ENCODE results near the gene ABHD17A. TPM values are rescaled to one million over a fixed set of nuclear protein-coding genes. Genes with fewer than 3 reads are reported as not detected.

Gene ABHD17A
- total RNA-seq, 1 experiment from 2014 or later = 102 TPM

DNA sequence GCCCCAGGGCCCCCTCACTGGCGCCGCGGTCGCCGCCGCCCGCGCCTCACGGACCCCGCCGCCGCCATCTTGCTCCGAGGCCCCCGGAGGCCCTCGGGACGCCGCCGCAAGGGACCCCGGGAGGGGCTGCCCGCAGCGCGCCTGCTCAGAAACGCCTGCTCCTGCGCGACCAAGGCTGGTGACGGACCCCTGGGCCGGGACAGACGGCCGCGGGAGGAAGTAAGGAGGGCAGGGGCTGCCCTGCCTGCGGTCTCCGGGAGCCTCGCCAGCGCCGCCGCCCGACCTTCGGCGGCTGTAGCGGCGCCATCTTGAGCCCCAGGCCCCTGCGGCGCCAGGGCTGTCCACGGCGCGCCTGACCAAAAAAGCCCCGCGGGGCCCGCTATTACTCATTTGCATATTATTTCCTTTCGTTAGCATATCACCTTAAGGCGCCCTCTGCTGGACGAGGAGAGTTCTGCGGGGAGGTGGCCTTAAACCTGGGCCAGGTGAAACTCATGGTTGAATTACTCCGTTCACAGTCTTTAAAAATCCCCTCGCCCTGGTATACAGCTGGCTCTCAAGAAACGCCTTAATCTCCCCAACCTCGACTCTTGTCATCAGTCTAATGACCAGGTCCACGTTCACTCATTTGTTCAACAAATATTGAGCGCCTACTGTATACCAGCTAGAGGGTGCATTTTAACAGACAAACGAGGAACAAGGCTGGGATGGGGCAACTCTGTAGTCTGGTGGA lies 36.7 kb downstream of the ABHD17A start, which contains the start of gene REXO1:
Gene REXO1, minus strand, starts transcription at position 85 of the 733 bp plus-strand sequence. CDS start 125 bp downstream, outside the sequence.
- ChIA-PET CTCF (no interaction called here), POLR2A (ENCODE audit: unreplicated experiment) (no interaction called here)
- DNase-seq (peak; percentile 95), ATAC-seq (peak; percentile 69)
- Histone ChIP-seq H3K4me3 (ENCODE audit: low read length) (peak within 1 kb of the TSS; percentile 86), H3K4me1 (ENCODE audit: insufficient read depth, low read length) (peaks cover 8% of the 10 kb centered on the region), H3K36me3 (ENCODE audit: low read depth, low read length) (no peaks in the 10 kb centered on the region), H3K79me2 (ENCODE audit: low read length) (peaks cover 52% of the 10 kb centered on the region), H4K20me1 (ENCODE audit: low read length) (peaks cover 12% of the 10 kb centered on the region; the same call in 1 of the 2 replicates), H3K27ac (ENCODE audit: low read length) (peak within 1 kb of the TSS; percentile 92), H3K9me2 (replicated peaks; ENCODE audit: low read length) (no peaks in the 10 kb centered on the region), H3K9me3 (ENCODE audit: low read length) (no peaks in the 10 kb centered on the region), H3K4me2 (ENCODE audit: low read length) (peak within 1 kb of the TSS; percentile 85), H3F3A (ENCODE audit: low read length, unreplicated experiment) (no peaks in the 10 kb centered on the region), H2AFZ (ENCODE audit: low read length) (peak within 1 kb of the TSS; percentile 81; the same call in 1 of the 2 replicates), H3K9ac (ENCODE audit: low read length) (peak within 1 kb of the TSS; percentile 98), H3K27me3 (ENCODE audit: low read length) (no peaks in the 10 kb centered on the region)
- TF ChIP-seq EZH2phosphoT487 (IDR thresholded peaks at IDR 0.05; ENCODE audit: borderline replicate concordance, low read length) = no peak
- TF ChIP-seq EZH2 (IDR thresholded peaks at IDR 0.05; ENCODE audit: low read length, unreplicated experiment) = no peak
- TF ChIP-seq, protein P1, sequence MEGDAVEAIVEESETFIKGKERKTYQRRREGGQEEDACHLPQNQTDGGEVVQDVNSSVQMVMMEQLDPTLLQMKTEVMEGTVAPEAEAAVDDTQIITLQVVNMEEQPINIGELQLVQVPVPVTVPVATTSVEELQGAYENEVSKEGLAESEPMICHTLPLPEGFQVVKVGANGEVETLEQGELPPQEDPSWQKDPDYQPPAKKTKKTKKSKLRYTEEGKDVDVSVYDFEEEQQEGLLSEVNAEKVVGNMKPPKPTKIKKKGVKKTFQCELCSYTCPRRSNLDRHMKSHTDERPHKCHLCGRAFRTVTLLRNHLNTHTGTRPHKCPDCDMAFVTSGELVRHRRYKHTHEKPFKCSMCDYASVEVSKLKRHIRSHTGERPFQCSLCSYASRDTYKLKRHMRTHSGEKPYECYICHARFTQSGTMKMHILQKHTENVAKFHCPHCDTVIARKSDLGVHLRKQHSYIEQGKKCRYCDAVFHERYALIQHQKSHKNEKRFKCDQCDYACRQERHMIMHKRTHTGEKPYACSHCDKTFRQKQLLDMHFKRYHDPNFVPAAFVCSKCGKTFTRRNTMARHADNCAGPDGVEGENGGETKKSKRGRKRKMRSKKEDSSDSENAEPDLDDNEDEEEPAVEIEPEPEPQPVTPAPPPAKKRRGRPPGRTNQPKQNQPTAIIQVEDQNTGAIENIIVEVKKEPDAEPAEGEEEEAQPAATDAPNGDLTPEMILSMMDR (conservative IDR thresholded peaks at IDR 0.05; ENCODE audit: low read depth, low read length) = peak; percentile 79
- intact Hi-C loops (cut with micrococcal nuclease) = no loop called here
- no TSS peak for BruUV-seq (replicated peaks)

DNA sequence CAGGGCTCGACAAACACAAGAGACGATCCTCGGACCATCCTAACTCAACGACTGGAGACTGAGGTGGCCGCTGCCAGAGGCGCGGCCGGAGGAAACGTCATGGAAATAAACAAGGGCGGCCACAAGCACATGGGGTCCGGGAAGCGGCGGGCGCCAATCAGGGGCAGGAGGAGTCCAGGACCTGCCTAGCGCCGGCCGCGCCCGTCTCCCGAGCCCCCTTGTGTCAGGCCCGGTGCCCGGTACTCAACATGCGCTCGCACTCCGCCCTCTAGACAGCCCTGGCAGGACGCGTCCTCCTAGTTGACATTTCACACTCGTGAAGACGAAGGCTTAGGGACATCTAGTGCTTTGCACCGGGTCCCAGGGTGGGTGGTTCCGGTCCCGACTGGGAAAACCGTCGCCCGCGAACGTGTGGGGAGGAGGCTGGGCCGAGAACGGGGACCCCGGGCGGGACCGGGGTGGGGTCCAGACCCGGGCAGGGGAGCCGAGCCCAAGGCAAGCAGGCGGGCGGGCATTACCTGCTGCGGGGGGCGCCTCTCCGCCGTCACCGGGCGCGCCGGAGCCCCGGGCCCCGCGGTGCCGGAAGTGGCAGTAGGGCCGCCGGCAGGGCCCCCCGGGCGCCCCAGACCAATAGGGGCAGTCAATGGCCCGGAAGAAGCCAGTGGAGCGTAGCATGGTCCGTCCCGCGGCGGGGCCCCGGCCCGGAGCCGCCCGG lies 37.5 kb downstream of the ABHD17A start:
- Histone ChIP-seq H3K27me3 (ENCODE audit: low read length) (no peaks in the 10 kb centered on the region), H3K4me1 (ENCODE audit: insufficient read depth, low read length) (peaks cover 8% of the 10 kb centered on the region), H3K79me2 (ENCODE audit: low read length) (peaks cover 55% of the 10 kb centered on the region), H3F3A (ENCODE audit: low read length, unreplicated experiment) (no peaks in the 10 kb centered on the region), H3K9me3 (ENCODE audit: low read length) (no peaks in the 10 kb centered on the region), H3K4me3 (ENCODE audit: low read length) (peak overlapping the region; percentile 86), H2AFZ (ENCODE audit: low read length) (no peak overlapping the region), H3K27ac (ENCODE audit: low read length) (peak overlapping the region; percentile 92), H3K4me2 (ENCODE audit: low read length) (peak overlapping the region; percentile 85), H3K9ac (ENCODE audit: low read length) (peak overlapping the region; percentile 98), H4K20me1 (ENCODE audit: low read length) (peaks cover 12% of the 10 kb centered on the region; the same call in 1 of the 2 replicates), H3K9me2 (replicated peaks; ENCODE audit: low read length) (no peaks in the 10 kb centered on the region), H3K36me3 (ENCODE audit: low read depth, low read length) (no peaks in the 10 kb centered on the region)
- ATAC-seq (peak; percentile 33), DNase-seq (peak; percentile 25)
- CTCF ChIA-PET = no interaction called here
- intact Hi-C loops (cut with micrococcal nuclease) = no loop called here
- TF ChIP-seq, protein P1 (conservative IDR thresholded peaks at IDR 0.05; ENCODE audit: low read depth, low read length) = no peak
- no peak for TF ChIP-seq EZH2 (IDR thresholded peaks at IDR 0.05; ENCODE audit: low read length, unreplicated experiment)
- TF ChIP-seq EZH2phosphoT487 (IDR thresholded peaks at IDR 0.05; ENCODE audit: borderline replicate concordance, low read length) = no peak
- no TSS peak for BruUV-seq (replicated peaks)
- POLR2A ChIA-PET (ENCODE audit: unreplicated experiment) = no interaction called here

Data from PC-3 (cell line).